Measurements from ENCODE around the gene KMO.

Gene KMO

GRCh38 chr1:241640867-241641622 is 108.9 kb downstream of the KMO start:
- in situ Hi-C loops (cut with MboI; ENCODE audit: low sequenced_read_pairs) = loop anchor here (25.0 kb wide), 1 partner anchor 104 kb away; the partner anchor contains the start of gene KMO

- in situ Hi-C loops (cut with MboI; ENCODE audit: low sequenced_read_pairs) = loop anchor here (25.0 kb wide), 1 partner anchor 105 kb away; the partner anchor contains the start of gene KMO
These were observed 109.8 kb downstream of the KMO start for GRCh38 chr1:241641773-241642592.

- in situ Hi-C loops (cut with MboI; ENCODE audit: low sequenced_read_pairs) = loop anchor here (25.0 kb wide), 1 partner anchor 105 kb away; the partner anchor contains the start of gene KMO
These were observed 110.4 kb downstream of the KMO start for GRCh38 chr1:241642593-241642944.

- in situ Hi-C loops (cut with MboI; ENCODE audit: low sequenced_read_pairs) = loop anchor here (25.0 kb wide), 1 partner anchor 107 kb away; the partner anchor contains the start of gene KMO
These were observed 112.1 kb downstream of the KMO start for GRCh38 chr1:241644259-241644658.

- in situ Hi-C loops (cut with MboI; ENCODE audit: low sequenced_read_pairs) = loop anchor here (25.0 kb wide), 1 partner anchor 108 kb away; the partner anchor contains the start of gene KMO
These were observed 113.0 kb downstream of the KMO start for GRCh38 chr1:241645199-241645598.

All from HL-60/S4 treated with phorbol 12-myristate 13-acetate at 8.2 ng/mL for 4 days and 3 days (cell line).